Left lung (tissue), 10 donors: ENCODE data around the gene PRRT4. TPM values are rescaled to one million over a fixed set of nuclear protein-coding genes. Genes with fewer than 3 reads are reported as not detected.

ENCODE experiments used
- ATAC-seq: fragments of 200-7000 bp; cut with Tn5 transposase; one replicate; pipeline ENCODE4 v1.9.1; 2020; ENCODE audit warnings: moderate library complexity
- DNase-seq, 4 donors: peaks; one replicate each; pipeline ENCODE4 v3.0.0-alpha.2; 2013 to 2020
- H3K27ac ChIP-seq, 2 donors: fragments of 200-600 bp; sonication (generic) in 1 of 2; one replicate each; pipeline versions ENCODE4 v1.5.0 to v1.8.0; 2020 to 2021
- H3K27me3 ChIP-seq, 2 donors: fragments of 200-600 bp; sonication (generic) in 1 of 2; one replicate each; pipeline versions ENCODE4 v1.5.0 to v1.8.0; 2020 to 2021
- H3K36me3 ChIP-seq, 2 donors: fragments of 200-600 bp; sonication (generic) in 1 of 2; one replicate each; pipeline versions ENCODE4 v1.5.0 to v1.8.0; 2020 to 2021
- H3K4me1 ChIP-seq, 2 donors: fragments of 200-600 bp; one replicate each; pipeline ENCODE4 v1.8.0; 2021
- H3K4me3 ChIP-seq, 2 donors: fragments of 200-600 bp; sonication (generic) in 1 of 2; one replicate each; pipeline versions ENCODE4 v1.5.0 to v1.8.0; 2020 to 2021; ENCODE audit warnings: mild to moderate bottlenecking in 1 of 2
- H3K9me3 ChIP-seq, 2 donors: fragments of 200-600 bp; sonication (generic) in 1 of 2; one replicate each; pipeline versions ENCODE4 v1.5.0 to v1.8.0; 2020 to 2021
- intact Hi-C, 2 donors: fragments of 100-400 bp; cut with DNase I; formaldehyde crosslinking; loops; one replicate each; pipeline versions ENCODE4 v1.11.2 to v1.14.2; 2022
- polyA plus RNA-seq, 6 donors: library from polyadenylated mRNA; unstranded; fragments of 120-200 nt; gene quantifications; one replicate each; pipeline ENCODE4 v1.2.1, GENCODE V29; 2013; ENCODE audit not compliant: insufficient read length in 6 of 6
- total RNA-seq, 2 donors: library from RNA; stranded (reverse); fragmentation: NEBNext Ultra II Directional; extraction: Animal tissue kit (Norgen Biotek cat#: 25700); gene quantifications; one replicate each; pipeline ENCODE4 v1.2.1, GENCODE V29; 2021
- TF ChIP-seq, protein P1 (sequence below), 2 donors: fragments of 200-600 bp; sonication (generic) in 1 of 2; IDR thresholded peaks; one replicate each; pipeline versions ENCODE4 v1.5.0 to v1.8.0; 2021; ENCODE audit warnings: antibody characterized with exemption in 2 of 2
- donor health status: DM: no; HTN: yes; CAD: no.
- donor health status: DM: no; HTN: no; CAD: no.

Gene PRRT4
- total and polyA plus RNA-seq, 8 donors, result 0.42 to 3.8 (median 2.7) TPM

DNA sequence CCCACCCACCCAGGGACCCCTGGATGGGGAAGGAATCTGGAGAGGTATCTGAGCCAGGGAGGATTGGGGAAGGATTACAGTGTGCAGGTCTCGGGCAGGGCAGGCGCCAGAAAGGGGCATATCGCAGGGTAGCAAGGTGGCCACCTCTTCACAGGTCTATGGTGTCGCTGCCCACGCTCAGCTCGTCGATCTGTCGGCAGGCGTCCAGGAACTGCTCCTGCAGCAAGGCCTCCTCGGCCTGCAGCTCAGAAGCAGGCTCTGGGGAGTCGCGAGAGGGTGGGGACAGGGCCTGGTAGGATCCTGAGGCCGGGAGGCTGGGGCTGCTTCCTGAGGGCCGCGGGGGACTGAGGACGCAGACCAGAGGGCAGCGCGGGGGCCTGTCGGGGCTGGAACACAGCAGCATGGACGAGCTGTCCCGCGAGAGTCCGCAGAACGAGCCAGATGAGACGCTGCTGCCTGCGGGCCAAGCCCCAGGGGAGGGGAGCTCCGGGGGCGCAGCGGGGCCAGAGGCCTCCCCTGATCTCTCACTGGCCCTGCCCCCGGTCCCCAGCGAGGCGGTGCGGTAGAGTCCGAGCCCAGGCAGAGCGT is 10.7 kb downstream of the PRRT4 start:
- no peak overlapping the region for H3K4me3 ChIP-seq
- H3K36me3 ChIP-seq, result no peaks in the 10 kb centered on the region
- ATAC-seq (no peak), DNase-seq (peak in 1 of 4 donors; percentile 72)
- TF ChIP-seq, protein P1, sequence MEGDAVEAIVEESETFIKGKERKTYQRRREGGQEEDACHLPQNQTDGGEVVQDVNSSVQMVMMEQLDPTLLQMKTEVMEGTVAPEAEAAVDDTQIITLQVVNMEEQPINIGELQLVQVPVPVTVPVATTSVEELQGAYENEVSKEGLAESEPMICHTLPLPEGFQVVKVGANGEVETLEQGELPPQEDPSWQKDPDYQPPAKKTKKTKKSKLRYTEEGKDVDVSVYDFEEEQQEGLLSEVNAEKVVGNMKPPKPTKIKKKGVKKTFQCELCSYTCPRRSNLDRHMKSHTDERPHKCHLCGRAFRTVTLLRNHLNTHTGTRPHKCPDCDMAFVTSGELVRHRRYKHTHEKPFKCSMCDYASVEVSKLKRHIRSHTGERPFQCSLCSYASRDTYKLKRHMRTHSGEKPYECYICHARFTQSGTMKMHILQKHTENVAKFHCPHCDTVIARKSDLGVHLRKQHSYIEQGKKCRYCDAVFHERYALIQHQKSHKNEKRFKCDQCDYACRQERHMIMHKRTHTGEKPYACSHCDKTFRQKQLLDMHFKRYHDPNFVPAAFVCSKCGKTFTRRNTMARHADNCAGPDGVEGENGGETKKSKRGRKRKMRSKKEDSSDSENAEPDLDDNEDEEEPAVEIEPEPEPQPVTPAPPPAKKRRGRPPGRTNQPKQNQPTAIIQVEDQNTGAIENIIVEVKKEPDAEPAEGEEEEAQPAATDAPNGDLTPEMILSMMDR (IDR thresholded peaks at IDR 0.05), result no peak
- intact Hi-C loops, result loop anchor here in 1 of 2 donors (5.0 kb wide), 1 partner anchor 36 kb away; no protein-coding TSS in a partner anchor
- H3K9me3 ChIP-seq, result no peaks in the 10 kb centered on the region
- H3K27me3 ChIP-seq, result peaks cover 26 to 64% of the 10 kb centered on the region in 2 donors
- peaks cover 0 to 17% of the 10 kb centered on the region in 2 donors for H3K4me1 ChIP-seq
- H3K27ac ChIP-seq, result no peak overlapping the region

DNA sequence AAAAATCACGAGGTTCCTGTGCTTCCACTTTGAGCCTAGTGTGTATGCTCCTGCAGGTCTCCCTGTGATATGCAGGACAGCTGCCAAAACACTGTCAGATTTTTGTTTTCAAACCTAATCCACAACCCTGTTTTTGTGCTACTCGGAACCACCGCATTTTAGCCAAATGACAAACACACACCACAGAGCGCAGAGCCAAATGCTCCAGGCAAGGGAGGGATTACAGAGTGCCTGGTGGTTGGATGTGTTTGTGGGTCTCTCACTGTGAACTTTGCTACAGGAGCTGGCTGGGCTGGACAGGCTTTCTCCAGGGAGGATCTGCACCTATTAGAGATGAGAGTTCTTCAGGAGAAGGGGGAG is 12.0 kb downstream of the PRRT4 start:
- H3K4me3 ChIP-seq, result no peak overlapping the region
- H3K27me3 ChIP-seq, result peaks cover 26 to 54% of the 10 kb centered on the region in 2 donors
- peaks cover 0 to 18% of the 10 kb centered on the region in 2 donors for H3K4me1 ChIP-seq
- TF ChIP-seq, protein P1 (IDR thresholded peaks at IDR 0.05), result no peak
- H3K9me3 ChIP-seq, result no peaks in the 10 kb centered on the region
- ATAC-seq (no peak), DNase-seq (no peak)
- H3K36me3 ChIP-seq, result no peaks in the 10 kb centered on the region
- intact Hi-C loops, result no loop called here
- H3K27ac ChIP-seq, result no peak overlapping the region

DNA sequence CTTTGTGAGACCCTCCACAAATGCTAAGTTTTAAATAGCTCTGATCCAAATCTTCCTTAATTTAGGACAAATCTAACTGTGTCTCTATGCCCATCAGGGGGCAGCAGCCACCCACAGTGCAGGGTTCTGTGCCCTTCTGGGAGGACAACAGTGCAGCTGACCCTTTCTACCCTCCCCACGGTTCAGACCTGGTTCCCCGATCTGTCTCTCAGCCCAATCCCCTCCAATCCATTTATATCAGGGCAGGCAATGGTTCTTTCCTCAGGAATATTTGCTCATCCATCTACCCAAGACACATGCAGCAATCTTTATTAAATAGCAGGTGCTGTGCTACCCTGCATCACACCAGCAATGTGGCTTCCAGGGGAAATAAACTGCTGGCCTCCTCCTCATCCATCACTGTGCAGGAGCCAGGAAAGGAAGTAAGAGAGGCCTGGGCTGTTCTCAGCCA is 13.8 kb downstream of the PRRT4 start:
- peak in 1 of 4 donors; percentile 63 for DNase-seq
- ATAC-seq, result peak; percentile 34
- no peak overlapping the region for H3K4me3 ChIP-seq
- peaks cover 16 to 37% of the 10 kb centered on the region in 2 donors for H3K27me3 ChIP-seq
- intact Hi-C loops, result no loop called here
- H3K27ac ChIP-seq, result no peak overlapping the region
- no peaks in the 10 kb centered on the region for H3K9me3 ChIP-seq
- H3K36me3 ChIP-seq, result no peaks in the 10 kb centered on the region
- peaks cover 6 to 29% of the 10 kb centered on the region in 2 donors for H3K4me1 ChIP-seq
- TF ChIP-seq, protein P1 (IDR thresholded peaks at IDR 0.05), result peak; percentile 32 to 37

DNA sequence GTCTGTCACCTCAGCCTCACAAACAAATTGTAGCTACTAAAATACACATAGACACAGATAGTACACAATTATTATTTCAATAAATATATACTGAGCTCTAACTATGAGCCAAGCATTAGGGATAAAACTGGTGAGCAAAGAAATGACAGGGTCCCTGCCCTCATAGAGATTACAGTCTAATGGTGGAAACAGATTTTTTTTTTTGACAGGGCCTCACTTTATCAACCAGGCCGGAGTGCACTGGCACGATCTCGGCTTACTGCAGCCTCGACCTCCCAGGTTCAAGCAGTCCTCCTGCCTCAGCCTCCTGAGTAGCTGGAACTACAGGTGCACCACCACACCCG is 17.1 kb downstream of the PRRT4 start:
- no peak overlapping the region for H3K27ac ChIP-seq
- H3K4me3 ChIP-seq, result no peak overlapping the region
- peaks cover 0 to 7% of the 10 kb centered on the region in 2 donors for H3K36me3 ChIP-seq
- TF ChIP-seq, protein P1 (IDR thresholded peaks at IDR 0.05), result no peak
- peaks cover 0 to 6% of the 10 kb centered on the region in 2 donors for H3K27me3 ChIP-seq
- DNase-seq (no peak), ATAC-seq (no peak)
- no peaks in the 10 kb centered on the region for H3K9me3 ChIP-seq
- intact Hi-C loops, result no loop called here
- H3K4me1 ChIP-seq, result peaks cover 13 to 30% of the 10 kb centered on the region in 2 donors

DNA sequence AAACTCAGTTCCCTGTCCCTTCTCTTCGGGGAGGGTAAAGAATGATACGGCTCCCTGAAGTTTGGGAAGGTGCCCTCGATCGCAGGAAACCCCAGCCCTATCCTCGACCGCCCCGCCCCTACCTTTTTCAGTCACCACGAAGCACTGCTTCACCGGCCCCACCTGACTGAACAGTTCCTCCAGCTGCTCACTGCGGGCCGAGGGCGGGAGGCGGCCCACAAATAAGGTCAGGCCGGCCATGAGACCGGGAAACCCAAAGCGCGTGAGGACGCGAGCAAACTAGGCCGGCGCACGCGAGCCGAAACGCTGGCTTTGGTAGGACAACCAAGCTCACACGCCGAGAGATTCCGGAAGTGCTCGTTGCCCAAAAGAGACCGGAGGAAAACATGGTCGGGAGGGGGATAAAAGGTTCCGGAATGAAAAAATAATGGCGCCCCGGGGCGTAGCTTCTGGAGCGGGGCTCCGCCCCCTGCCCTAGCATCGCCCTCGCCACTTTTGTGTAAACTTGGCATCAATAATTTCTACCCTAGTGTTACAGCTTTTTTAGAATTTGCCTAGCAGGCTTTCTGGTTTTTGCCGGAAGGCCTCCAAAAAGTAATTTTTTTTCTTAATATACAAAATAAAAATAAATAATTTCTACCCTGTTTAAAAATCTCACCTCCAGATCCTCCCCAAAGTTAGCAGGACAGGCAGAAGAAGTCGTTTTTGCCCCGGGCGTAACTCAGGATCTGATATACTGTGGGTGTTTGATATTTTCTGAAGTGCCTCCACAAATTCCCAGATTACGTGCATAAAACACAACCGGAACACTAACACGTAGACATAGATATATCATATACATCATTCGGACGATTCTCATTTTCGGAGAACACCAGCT is 17.7 kb downstream of the PRRT4 start, which contains the start of gene RBM28:
TSS of gene RBM28 (minus strand) at position 355 of the 877 bp plus-strand sequence. CDS start at position 240, 115 bp downstream.
- ATAC-seq, result peak; percentile 96
- Histone ChIP-seq H3K9me3 (no peaks in the 10 kb centered on the region), H3K27ac (peak within 1 kb of the TSS; percentile 69 to 87), H3K27me3 (peaks cover 0 to under 1% of the 10 kb centered on the region in 2 donors), H3K4me3 (peak within 1 kb of the TSS; percentile 71 to 83), H3K36me3 (peaks cover 0 to 13% of the 10 kb centered on the region in 2 donors), H3K4me1 (peaks cover 13 to 30% of the 10 kb centered on the region in 2 donors)
- TF ChIP-seq, protein P1 (IDR thresholded peaks at IDR 0.05), result no peak
- peak; percentile 85 to 93 (median 90) for DNase-seq
- intact Hi-C loops, result no loop called here
